Nephron (organoid): ENCODE measurements around the gene MTERF4.

Experiments used
- H3K27ac Mint-ChIP-seq, 3 experiments: 2 replicates each; pipeline ENCODE4 v1.8.0; 2020; ENCODE audit warnings: mixed read lengths in 3 of 3, mild to moderate bottlenecking in 2 of 3, moderate library complexity in 1 of 3
- H3K27me3 Mint-ChIP-seq: 2 replicates; pipeline ENCODE4 v1.8.0; 2021; ENCODE audit warnings: low read depth, mild to moderate bottlenecking, moderate library complexity, mixed read lengths
- H3K36me3 Mint-ChIP-seq: 2 replicates; pipeline ENCODE4 v1.8.0; 2020; ENCODE audit warnings: low read depth, mixed read lengths
- H3K4me1 Mint-ChIP-seq: 2 replicates; pipeline ENCODE4 v1.8.0; 2020; ENCODE audit warnings: mixed read lengths
- H3K4me3 Mint-ChIP-seq, 3 experiments: 2 replicates each; pipeline ENCODE4 v1.8.0; 2020; ENCODE audit warnings: mild to moderate bottlenecking in 3 of 3, mixed read lengths in 3 of 3, moderate library complexity in 2 of 3
- H3K9me3 Mint-ChIP-seq: 2 replicates; pipeline ENCODE4 v1.8.0; 2020; ENCODE audit warnings: mixed read lengths
- CTCF ChIP-seq, 3 experiments: fragments of 200-600 bp; sonication (generic); IDR thresholded peaks; one replicate each; pipeline ENCODE4 v1.5.0; 2021; ENCODE audit warnings: antibody characterized with exemption in 3 of 3; ENCODE audit not compliant: unreplicated experiment in 3 of 3

The MTERF4 gene

GRCh38 chr2:241050624-241051577, 51.2 kb downstream of the MTERF4 start:
- peaks cover 19% of the 10 kb centered on the region for H3K36me3 Mint-ChIP-seq
- H3K27me3 Mint-ChIP-seq: peaks cover 23% of the 10 kb centered on the region
- H3K4me3 Mint-ChIP-seq: no peak overlapping the region
- no peaks in the 10 kb centered on the region for H3K4me1 Mint-ChIP-seq
- TF ChIP-seq CTCF (IDR thresholded peaks at IDR 0.05; ENCODE audit: unreplicated experiment in 3 of 3): no peak
- H3K27ac Mint-ChIP-seq: no peak overlapping the region
- peaks cover 8% of the 10 kb centered on the region for H3K9me3 Mint-ChIP-seq

DNA sequence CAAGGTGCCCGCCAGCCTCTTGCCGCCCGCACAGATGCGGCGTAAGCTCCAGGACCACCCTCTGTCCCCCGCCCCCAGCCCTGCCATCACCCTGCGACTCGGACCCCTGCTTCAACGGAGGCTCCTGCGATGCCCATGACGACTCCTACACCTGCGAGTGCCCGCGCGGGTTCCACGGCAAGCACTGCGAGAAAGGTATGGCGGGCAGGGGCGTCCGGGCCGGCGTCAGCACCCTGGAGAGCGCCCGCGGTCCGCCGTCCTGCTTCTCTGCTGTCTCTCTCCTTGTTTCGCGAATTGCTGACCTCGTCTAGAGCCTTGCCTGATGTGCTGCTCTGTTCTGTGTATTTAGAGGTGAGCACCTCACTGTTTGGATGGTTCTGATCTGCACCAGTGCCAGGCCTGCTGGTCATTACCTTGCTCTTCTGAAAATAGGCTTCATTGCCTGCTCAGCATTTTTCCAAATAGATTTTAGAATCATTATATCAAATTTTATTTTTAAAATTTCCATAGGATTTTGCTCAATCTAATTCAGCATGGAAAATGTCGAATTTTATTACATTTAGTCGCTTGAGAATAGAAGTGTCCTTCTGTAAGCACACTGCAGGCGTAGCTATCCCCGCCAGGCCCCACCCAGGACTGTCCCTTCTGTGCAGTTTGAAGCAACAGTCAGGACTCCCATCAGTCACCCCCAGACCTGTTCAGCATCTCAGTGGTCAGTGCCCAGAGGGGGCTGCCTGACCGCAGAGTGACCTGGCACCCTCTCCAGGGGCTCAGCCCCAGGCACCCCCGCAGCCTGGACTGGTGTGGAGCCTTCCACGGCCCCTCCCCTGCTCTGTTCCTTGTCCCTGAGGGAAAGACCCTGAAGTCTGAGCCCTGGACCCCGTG, 52.1 kb downstream of the MTERF4 start:
- H3K27me3 Mint-ChIP-seq: peaks cover 16% of the 10 kb centered on the region
- H3K27ac Mint-ChIP-seq: no peak overlapping the region
- no peak overlapping the region for H3K4me3 Mint-ChIP-seq
- peaks cover 11% of the 10 kb centered on the region for H3K9me3 Mint-ChIP-seq
- H3K36me3 Mint-ChIP-seq: peaks cover 28% of the 10 kb centered on the region
- TF ChIP-seq CTCF (IDR thresholded peaks at IDR 0.05; ENCODE audit: unreplicated experiment in 3 of 3): no peak
- H3K4me1 Mint-ChIP-seq: no peaks in the 10 kb centered on the region

- H3K27me3 Mint-ChIP-seq: peaks cover 17% of the 10 kb centered on the region
- H3K36me3 Mint-ChIP-seq: peaks cover 27% of the 10 kb centered on the region
- no peak overlapping the region for H3K4me3 Mint-ChIP-seq
- no peak overlapping the region for H3K27ac Mint-ChIP-seq
- peaks cover 12% of the 10 kb centered on the region for H3K9me3 Mint-ChIP-seq
- no peaks in the 10 kb centered on the region for H3K4me1 Mint-ChIP-seq
- no peak for TF ChIP-seq CTCF (IDR thresholded peaks at IDR 0.05; ENCODE audit: unreplicated experiment in 3 of 3)
Observed at GRCh38 chr2:241048949-241049343, 53.1 kb downstream of the MTERF4 start.

DNA sequence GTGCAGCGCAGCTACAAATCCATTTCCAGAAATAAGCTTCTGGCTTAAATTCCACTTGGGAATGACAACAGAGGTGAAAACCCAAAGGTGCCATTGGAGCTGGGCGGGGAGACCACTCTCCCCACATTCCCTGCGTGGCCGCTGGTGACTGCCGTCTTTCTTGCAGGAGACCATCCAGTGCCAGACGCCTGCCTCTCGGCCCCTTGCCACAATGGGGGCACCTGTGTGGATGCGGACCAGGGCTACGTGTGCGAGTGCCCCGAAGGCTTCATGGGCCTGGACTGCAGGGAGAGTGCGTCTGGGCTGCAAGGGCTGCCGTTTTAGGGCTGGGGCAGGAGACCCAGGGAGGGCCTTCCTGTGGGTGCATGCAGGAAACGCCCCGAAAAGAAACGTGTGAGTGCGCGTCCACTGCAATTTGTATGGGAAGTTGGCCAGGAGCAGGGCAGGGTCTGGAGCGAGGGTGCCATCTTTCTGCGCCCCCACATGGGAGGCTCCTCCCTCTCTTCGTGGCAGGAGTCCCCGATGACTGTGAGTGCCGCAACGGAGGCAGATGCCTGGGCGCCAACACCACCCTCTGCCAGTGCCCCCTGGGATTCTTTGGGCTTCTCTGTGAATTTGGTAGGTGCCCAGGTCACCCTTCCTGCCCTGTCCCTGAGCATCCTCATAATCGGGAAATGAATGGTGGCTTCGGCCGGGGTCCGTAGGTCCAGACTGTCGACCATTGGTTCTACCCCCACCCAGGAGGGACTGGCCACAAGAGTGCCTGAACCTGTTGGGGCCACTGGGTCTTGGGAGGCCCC, 53.7 kb downstream of the MTERF4 start:
- TF ChIP-seq CTCF (IDR thresholded peaks at IDR 0.05; ENCODE audit: unreplicated experiment in 3 of 3): no peak
- peaks cover 16% of the 10 kb centered on the region for H3K27me3 Mint-ChIP-seq
- peaks cover 16% of the 10 kb centered on the region for H3K9me3 Mint-ChIP-seq
- peaks cover 31% of the 10 kb centered on the region for H3K36me3 Mint-ChIP-seq
- H3K4me1 Mint-ChIP-seq: no peaks in the 10 kb centered on the region
- H3K27ac Mint-ChIP-seq: no peak overlapping the region
- H3K4me3 Mint-ChIP-seq: no peak overlapping the region

- peaks cover 16% of the 10 kb centered on the region for H3K9me3 Mint-ChIP-seq
Observed at GRCh38 chr2:241047253-241048010, 54.7 kb downstream of the MTERF4 start.

More at GRCh38 chr2:241047253-241048010, 54.7 kb downstream of the MTERF4 start:
- no peak for TF ChIP-seq CTCF (IDR thresholded peaks at IDR 0.05; ENCODE audit: unreplicated experiment in 3 of 3)
- no peak overlapping the region for H3K27ac Mint-ChIP-seq
- H3K4me1 Mint-ChIP-seq: no peaks in the 10 kb centered on the region
- no peak overlapping the region for H3K4me3 Mint-ChIP-seq
- H3K27me3 Mint-ChIP-seq: peaks cover 19% of the 10 kb centered on the region
- peaks cover 39% of the 10 kb centered on the region for H3K36me3 Mint-ChIP-seq
